COLO829 (cell line): ENCODE measurements around the gene LGALS8.
A peak's percentile ranks its signal among the peaks of the same experiment; 100 is the strongest.

Source experiments
- DNase-seq: peaks from one replicate; pipeline ENCODE4 v3.0.0; 2012; ENCODE audit warnings: low spot score

LGALS8 gene

DNA sequence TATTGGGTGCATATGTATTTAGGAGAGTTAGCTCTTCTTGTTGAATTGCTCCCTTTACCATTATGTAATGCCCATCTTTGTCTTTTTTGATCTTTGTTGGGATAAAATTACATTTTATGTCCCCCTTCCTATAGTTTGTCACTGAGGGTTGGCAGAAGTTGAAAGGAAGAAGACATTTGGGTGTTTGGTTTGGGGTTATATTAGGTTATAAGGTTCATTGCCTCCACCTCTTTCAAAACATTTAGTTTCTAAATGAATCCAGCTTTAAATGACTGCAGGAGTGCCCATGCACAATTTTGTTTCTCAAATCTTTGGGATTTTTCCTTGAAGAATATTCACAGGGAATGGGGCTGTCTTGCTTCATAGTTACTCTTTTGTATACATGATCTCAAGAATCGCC, 14.6 kb upstream of the LGALS8 start:
- no peak for DNase-seq

DNA sequence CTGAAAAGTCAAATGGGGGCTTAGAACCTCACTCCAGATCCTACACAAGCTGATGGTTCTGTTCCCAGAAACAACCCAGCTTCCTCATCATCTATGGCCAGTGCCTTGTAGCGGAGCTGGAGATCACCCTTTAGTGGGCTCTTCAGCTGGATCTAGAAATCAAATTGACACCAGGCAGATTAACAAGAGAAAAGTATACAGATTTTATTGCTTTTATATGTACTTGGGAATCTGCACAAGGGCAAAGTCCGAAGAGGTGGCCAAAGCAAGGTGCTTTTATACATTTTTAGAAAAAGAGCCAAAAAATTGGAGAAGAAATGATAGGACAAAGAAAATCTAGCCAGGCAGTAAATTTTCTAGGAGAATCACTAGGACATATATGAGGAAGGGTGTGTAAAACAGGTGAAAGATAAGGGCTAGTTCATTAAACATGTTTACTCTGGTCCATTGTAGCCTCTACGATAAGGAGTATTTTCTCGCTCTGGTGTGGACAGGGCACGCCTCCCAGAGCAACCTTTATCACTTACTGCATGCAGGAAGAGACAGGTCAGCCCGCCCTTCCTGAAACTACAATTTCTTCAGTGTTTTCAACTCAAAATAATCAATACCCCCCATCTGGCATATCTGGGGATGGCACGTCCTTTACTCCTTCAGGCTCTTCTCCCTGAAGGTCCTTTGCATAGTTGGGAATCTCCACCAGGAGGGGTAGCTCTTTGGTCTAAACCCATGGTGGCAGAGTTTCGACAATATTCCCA, 14.0 kb upstream of the LGALS8 start:
- DNase-seq: no peak

DNA sequence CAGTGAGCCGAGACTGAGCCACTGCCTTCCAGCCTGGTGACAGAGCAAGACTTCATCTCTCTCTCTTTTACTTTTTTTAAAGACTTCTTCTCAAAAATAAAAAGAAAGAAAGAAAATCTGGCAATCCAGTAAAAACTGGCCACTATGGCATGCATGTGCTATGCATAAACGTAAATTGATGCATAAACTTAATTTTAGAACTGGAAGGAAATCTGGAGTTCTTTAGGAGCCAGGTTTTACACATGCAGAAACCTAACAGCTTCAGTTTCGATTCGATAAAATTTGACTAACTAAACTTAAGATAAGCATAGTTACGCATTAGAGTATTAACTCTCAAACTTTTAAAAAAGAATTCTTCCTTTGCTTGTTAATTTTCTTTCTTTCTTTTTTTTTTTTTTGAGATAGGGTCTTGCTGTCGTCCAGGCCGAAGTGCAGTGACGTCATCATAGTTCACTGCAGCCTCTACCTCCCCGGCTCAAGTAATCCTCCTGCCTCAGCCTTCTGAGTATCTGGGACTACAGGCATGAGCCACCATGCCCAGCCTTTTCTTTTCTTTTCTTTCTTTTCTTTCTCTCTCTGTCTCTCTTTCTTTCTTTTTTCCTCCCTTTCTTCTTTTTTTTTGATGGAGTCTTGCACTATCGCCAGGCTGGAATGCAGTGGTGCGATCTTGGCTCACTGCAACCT, 11.9 kb upstream of the LGALS8 start:
- no peak for DNase-seq

DNA sequence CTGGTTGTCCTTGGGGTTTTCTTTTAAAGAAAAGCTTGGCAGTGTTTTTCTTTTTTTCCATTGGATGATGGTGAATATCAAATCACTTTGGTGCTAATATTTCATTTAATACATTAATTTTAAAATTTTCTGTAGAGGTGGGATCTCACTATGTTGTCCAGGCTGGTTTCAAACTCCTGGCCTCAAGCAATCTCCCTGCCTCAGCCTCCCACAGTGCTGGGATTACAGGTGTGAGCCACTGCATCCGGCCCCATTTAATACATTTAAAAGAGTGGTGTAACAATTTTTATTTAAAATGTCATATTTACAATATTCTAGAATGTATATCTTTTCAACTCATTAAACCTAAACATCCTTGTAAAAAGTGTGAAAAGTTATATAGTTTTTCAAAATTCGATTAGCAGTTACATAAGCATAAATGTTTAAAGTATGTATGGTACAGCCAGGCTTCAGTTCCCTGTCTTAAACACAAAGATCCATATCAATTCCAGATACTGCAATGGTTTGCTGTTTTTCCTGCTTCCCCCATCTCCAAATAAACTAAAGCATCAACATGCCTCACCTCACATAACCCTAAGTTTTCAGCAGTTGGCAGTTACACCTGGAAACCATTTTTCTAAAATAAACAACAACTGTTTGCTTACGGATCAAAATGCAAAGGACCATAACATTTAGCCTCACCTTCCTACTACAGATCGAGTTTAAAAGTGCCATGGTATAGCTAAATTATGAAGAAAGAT, 8.9 kb upstream of the LGALS8 start:
- no peak for DNase-seq

DNA sequence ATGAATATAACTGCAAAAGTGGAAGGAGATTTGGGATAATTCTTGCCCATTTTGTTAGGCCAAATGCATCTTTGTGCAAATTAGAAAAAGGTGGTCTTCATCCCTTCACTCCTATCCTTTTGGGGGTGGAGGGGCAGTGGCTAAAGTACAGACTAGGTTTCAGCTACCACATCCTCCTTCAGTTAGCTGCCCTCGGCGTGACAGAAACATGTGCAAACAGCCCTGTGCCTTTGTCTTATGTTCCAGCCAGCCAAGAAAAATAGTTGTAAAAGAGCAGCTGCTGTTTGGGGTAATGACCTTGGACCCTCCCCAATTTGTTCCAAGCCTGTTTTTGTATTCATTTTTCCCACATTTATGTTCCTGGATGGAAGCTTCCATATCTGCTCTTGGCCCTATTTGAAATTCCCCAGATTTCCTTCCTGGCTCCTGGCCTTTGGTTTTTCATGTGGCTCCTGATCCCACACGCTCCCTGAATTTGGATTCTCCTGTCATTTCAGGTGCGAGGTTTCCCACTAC, 8.3 kb upstream of the LGALS8 start:
- DNase-seq: no peak

DNA sequence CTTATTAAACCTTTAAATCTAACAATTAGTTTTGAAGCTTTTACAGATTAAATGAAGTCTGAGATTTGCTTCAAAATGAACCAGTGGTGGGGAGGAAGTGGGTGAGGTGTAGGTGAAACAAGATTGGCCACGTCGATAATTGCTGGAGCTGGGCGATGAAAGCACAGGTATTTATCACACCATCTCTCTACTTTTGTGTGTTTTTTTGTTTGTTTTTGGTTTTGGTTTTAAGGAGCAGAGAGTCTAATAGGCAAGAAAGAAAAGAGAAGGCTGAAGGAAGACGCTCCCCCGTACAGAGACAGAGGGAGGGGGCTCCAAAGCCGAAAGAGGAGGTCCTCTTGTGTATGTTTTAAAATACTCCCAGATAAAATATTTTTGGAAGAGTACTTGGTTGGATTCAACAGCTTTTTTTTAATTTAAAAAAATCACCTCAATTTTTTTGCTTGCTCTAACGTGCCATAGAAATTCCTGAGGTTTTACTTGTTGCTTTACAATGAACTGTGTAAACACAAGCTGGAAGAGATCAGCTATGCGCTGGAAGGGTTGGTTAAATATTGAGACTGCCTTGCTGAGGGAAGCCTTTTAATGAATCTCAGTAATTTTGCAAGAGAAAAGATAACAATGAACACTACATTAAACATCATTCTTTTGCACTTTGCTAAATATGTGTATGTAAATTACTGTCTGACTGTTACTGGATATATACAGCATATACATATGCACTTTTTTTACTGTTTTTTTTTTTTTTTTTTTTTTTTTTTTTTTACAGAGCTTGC, 6.7 kb upstream of the LGALS8 start:
- DNase-seq: no peak

DNA sequence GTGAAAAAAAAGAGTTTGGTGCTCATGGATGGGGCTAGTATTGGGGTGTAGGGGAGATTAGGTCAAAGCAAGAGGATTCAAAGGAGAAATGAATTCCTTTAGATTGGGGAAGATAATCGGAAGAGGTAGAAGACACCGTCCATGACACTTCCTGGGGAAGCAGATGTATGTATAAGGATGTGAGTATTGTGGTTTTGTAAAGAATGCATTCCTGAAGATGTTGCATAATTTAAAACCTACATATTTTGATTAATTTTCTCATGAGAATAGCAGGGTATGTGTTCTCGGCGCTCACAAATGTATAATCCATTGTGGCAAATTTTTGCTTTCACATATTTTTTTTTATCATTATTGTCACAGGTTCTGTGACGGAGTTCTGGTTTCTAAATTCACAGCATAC, 5.5 kb upstream of the LGALS8 start:
- DNase-seq: no peak

DNA sequence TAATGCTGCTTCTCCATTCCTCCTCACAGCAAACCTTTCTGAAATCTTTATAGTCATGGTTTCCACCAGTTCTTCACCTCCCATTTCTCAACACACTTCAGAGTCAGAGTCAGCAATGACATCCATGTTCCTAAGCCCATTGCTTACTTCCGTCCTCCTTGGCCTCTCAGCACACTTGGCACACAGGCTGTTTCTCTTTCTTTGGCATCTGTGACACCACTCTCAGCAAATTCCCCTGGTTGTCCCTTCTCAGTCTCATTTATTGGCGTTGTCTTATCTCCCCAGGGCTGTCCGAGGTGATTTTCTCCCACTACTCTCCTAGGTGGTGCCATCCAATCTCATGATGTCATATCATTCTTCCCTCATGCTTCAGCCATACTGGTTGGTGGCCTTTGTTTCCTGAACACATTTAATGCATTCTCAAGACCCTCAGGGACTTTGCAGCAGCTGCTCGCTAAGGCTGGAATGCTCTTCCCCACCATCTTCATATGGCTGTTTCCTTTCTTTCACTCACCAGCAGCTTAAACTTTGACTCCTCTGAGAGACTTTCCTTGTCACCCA, 3.3 kb upstream of the LGALS8 start:
- DNase-seq: no peak

DNA sequence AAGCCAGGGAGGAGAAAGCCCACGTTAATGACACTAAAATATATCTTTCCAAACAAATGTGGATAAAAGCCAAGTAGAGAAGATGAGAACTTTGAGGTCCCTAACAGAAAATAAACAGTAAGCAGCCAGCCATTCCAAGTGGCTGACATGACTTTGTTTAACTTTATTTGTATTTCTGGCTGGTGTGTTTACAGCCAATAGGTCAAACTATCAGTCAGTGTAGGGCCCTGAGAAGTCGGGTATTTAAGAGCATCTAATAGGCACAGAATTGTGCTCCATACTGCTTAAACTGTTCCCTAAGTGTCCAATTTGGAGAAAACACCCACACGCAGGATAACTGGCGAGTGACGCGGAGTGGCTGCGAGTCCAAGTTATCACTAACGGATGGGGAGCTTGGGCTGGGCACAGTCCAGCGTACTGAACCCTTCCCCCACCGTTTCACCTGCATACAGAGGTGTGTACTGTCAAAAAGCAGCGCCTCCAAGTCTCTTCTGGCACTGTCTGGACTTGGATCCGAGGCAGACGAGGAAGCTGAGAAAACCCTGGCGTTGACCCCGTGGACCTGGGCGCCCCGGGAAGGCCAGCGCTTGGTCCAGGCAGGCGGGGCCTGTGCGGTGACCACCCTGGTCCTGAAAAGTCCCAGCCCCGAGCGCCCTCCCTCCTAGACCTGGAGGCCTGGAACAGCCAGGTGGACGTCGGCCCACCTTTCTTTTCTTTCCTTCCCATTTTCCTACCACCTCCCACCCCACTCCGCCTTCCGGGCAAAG, 662 bp upstream of the LGALS8 start:
- no peak for DNase-seq

DNA sequence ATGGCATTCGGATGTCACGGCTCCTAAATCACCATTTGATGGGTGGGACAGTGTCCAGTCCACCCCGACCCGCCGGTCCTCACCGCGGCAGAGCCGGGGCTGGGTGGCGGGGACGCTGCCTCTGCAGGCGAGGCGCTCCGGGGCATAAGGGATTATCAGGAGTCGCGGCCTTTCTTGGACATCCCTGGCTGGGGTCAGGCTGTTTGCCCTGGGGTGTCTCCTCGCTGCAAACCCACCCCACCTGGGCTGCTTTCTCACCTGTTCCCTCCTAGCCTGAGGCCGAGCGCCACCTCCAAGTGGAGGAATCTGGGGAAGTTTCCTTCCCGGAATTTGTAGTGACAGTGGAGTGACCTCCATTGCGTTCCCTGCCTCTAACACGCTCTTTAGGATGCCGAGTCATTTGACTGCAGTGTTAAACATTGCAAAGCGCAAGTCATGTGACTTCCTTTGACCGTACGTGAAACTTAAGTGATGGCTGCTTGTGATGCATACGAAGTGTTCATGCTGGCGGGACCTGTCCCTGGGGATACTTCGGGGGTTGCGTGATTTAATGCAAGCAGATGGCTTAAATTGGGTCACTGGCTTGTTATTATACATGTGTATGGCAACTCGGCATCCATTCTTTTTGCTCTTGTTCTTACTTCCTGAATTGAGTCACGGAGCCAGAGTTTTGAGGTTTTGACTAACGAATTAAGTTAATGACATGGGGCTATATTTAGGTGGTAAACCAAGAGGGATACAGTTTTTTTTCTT, 536 bp downstream of the LGALS8 start:
- peak; percentile 90 for DNase-seq

DNA sequence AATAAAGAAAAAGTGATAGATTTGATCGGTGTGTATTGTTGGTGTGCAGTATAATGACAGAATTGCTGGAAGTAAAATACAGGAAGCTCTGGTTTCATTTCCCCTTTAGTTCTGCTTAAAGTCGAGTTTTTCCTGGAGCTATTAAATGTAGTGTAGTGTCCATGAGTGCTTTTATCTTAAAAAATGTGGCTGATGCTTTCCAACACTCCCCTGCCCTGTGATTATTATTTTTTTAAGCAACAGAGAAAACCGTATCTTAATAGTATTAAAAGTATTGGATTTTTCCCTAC, 1.1 kb downstream of the LGALS8 start:
- no peak for DNase-seq

DNA sequence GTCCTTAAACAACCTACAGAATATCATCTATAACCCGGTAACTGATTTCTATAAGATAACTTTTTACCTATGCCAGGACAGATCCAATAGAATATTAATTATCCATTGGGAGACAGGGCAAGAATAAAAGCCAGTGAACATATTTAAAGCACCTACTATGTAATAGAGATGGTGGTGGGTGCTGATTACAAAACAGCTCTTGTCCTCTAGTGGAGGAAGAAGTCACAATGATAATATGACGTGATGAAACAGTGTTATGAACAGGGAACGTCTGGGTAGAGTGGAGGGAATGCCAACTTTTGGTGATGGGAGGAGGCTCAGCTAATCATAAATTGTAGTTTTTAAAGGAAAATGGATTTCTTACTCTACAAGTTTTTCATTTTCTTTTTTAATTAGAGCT, 2.3 kb downstream of the LGALS8 start:
- no peak for DNase-seq

DNA sequence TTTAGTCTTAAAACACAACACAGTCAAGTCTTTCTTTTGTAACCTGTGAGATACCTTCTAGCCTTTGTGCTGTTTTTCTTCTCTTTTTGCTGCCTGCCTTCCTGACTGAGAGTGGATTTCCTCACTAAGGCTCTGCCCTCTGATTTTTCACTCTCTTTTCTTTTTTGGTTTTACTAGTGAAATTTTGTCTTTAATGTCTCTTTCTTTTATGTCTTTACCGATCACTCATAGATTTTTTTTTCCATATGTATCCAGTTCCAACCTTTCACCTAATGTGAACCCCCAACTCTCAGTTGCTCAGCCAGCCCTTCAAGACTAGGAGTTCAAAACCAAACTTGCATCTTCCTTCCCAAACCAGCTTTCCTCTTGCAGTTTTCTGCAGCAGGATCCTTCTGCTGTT, 6.5 kb downstream of the LGALS8 start:
- DNase-seq: no peak

DNA sequence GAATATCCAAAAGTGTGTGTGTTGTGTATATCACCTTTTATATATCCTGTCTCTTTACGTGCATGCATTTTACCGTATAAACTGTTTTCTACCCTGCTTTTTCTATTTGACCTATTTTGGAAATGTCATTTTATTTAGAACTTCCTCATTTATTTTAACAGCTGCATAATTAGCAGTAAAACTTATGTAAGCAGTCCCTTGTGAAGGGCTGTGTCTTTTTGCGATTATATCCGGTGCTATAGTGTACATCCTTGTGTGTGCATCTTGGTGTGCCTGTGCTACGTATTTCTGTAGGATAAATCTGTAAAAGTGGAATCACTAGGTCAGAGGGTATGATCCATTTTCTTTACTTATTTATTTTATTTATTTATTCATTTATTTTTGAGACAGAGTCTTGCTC, 7.2 kb downstream of the LGALS8 start:
- DNase-seq: no peak

DNA sequence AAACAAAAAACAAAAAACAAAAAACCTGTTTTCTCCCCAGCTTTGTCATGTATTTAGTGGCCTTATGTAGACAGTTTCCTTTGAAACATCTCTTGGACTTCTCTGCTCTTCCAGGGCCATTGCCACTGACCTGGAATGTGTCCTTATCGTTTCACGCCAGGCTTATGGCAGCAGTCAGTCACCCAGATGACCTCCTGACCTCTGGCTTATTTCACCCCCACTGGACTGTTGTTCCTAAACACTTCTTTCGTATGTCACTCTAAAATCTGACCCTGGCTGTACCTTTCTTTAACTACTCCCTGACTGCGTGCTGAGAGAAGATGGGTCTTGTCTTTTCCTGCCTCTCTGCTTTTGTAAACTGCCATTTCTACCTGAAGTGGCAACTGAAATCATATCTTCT, 9.1 kb downstream of the LGALS8 start:
- DNase-seq: no peak

DNA sequence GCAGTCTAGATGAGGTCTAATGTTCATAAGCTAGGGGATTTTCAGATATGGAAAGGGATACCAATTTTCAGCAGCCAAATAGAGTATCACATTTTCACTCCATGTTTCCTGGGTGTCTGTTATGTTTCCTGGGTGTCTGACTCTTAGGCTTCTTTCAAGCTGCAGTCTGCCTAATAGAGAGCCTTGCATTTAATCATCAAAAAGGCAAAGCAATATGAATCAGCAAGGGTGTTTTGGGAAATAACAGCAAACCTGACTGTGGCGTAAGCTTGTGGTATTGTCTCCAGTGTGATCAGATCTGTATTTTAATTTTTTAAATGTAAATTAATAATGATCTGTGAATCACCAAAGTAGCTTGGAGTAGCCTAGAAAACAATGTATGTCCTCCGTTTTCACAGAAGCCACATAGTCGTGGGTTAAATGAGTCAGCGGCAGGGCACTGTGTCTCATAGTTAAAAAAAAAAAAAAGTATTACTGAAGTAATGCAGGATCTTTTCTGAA, 10.4 kb downstream of the LGALS8 start:
- DNase-seq: no peak

DNA sequence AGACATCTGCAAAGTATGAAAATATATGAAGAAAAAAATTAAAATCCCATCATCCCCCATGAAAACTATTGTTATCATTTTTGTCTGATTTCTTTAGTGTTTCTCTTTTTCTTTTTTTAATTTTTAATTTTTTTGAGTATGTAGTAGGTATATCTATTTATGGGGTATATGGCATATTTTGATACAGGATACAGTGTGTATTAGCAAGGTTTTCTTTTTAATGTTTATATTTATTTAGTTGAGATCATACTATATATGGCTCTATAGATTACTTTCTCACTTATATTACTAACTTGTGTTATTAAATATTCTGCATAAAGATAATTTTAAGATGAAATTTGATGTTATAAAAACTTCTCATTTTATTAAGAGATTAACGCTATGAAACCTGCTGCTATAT, 11.4 kb downstream of the LGALS8 start:
- DNase-seq: no peak

DNA sequence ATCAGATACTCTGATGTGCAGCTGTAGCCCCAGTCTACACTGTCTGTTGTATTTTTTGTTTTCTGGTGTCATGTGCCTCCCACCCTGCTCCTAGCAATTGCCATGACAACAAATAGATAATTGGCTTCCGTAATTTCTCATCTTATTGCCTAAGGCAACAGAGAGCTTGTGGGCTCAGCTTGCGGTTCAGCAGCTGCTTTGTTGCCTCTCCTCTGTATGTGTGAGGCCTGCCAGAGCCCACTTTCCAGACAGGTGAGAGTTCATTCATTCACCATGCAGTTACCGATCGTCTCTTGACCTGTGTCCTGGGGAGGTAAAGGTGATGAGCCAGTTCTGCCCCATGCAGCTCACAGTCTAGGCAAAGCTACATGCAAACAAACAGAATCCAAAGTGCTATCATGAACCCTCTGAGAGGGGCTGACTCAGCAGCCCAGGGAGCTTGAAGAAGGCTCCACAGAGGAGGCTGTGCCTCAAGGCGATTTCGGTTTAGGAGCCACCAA, 11.9 kb downstream of the LGALS8 start:
- peak; percentile 62 for DNase-seq

DNA sequence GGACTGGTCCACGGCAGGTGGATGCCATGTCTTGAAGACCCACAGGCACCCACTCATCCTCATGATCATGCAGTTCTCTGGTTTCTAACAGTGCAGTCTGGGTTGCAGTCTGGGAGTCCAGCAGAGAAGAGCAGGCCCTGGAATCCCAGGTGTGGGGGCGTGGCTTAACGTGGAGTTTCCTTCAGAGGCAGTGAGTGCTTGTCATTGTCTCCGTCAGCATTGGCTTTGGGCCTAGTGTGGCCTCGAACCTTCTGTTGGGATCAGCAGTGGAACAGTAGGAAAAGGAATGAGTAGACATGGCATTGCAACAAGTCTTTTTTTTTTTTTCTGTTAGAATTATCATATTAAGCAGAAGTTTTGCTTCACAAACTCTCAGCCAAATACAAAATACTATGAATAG, 12.8 kb downstream of the LGALS8 start:
- DNase-seq: no peak

DNA sequence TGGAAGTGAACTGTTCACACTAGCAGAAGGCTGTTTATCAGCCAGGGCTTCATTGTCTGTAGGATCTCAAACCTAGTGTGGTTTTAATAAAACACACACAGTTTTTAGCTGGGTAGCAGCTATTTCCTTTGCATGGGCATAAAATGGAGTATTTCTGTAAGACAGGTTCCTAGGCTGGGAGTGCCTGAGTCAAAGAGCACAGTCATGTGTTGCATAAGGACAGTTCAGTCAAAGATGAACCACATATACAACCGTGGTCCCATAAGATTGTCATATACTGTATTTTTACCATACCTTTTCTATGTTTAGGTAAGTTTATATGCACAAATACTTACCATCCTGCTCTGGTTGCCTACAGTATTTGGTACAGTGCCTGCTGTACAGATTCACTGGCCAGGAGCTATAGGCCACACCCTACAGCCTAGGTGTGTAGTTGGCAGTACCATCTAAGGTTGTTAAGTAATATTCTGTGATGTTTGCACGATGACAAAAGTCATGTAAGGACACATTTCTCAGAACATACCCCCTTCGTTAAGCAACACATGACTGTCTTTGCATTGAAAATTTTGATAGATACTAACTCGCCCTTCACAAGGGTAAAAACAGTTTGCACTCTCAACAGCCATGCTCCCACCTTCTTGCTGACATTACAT, 17.2 kb downstream of the LGALS8 start:
- no peak for DNase-seq
